Subcutaneous adipose tissue (tissue), 4 donors: ENCODE data around the gene POLR2E. TPM values are rescaled to one million over a fixed set of nuclear protein-coding genes. Genes with fewer than 3 reads are reported as not detected.

ENCODE experiments used
- total RNA-seq, 4 donors: library from RNA; depleted of rRNA; stranded (reverse); fragments of >200 nt; gene quantifications; one replicate each; pipeline ENCODE4 v1.1.0, GENCODE V29; 2016
- TF ChIP-seq, protein P1 (sequence below): fragments of 450-650 bp; IDR thresholded peaks from one replicate; pipeline ENCODE4 v1.5.1; 2016; ENCODE audit warnings: low read depth, mild to moderate bottlenecking, control low read depth, antibody characterized with exemption, moderate library complexity

POLR2E gene
- total RNA-seq, 4 donors from 2014 or later, result 81.8 to 302 (median 127) TPM

DNA sequence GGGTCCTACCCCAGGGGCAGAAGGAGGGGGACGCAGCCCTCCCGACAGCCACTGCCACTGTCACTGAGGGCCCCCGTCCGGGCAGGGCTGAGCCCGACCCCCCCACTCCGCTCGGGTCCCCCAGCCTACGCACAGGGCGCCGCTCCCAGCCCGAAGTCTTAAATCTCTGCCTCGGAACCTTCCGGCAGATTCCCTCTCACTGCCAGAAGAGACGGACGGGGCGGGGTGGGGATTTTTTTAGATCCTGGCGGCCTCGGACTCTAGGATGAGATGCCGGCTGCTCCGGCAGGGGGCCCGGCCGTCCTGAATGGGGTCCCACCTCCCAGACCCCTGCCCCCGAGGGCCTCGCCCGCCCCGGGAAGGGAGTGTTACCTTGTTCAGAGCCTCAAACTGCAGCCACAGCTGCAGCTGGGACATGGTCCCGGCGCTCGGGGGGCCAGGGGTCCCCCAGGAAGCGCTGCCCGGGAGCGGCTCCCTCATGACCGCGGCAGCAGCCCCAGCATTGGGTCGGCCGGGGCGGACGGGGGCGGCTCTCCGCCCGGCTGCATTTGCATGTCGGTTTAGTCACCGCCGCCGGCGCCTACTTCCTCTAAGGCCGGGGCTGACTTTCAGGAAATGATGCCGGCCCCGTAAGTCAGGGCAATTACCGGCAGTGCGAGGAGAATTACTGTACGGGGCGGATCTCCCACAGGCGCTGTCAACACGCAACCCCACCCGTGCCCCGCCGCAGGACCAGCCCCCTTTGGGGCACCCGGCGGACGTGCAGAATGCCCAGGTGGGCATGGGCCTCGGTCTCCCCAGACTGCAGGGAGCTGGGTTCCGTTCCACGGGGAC lies 36.8 kb upstream of the POLR2E start:
- TF ChIP-seq, protein P1, sequence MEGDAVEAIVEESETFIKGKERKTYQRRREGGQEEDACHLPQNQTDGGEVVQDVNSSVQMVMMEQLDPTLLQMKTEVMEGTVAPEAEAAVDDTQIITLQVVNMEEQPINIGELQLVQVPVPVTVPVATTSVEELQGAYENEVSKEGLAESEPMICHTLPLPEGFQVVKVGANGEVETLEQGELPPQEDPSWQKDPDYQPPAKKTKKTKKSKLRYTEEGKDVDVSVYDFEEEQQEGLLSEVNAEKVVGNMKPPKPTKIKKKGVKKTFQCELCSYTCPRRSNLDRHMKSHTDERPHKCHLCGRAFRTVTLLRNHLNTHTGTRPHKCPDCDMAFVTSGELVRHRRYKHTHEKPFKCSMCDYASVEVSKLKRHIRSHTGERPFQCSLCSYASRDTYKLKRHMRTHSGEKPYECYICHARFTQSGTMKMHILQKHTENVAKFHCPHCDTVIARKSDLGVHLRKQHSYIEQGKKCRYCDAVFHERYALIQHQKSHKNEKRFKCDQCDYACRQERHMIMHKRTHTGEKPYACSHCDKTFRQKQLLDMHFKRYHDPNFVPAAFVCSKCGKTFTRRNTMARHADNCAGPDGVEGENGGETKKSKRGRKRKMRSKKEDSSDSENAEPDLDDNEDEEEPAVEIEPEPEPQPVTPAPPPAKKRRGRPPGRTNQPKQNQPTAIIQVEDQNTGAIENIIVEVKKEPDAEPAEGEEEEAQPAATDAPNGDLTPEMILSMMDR, result no peak

DNA sequence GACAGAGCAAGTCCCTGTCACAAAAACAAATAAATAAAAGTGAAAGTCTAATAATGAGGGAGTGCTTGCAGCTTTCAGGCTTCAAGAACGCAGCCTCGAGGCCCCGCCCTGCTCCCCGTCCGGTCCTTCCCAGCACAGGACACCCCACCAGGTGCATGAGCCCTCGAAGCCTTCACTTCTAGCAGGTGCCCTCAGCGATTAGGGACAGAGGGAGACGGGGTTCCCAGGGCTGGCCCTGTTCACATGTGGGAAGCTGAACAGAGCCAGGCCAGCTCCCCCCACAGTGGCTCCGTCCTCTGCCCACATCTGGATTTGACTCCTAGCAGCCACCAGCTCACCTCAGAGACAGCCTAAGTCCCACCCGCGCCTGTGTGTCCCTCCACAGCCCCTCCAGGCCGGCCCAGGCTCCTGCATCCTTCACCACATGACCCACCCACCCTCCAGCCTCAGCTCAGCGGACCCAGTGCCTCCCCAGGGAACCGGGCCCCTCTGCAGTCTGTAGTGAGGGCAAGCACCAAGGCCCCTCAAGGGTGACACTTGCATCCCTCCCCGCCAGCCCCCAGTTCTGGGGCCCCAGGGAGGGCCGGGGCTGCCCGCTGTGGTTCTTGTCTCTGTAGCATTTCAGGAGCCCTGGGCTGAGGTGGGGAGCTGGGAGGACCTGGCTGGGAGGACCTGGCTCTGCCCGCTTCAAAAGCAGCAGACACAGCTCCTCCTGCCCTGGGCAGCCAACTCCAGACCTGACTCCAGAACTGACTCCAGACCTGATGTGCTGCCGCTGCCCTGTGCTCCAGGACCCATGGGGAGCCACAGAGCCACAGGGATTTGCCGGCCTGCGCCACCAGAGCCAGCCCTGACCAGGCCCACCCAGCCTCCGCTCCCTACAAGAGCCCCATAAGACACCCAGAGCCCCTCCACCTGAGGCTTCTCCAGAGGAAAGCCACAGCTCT lies 35.9 kb upstream of the POLR2E start:
- TF ChIP-seq, protein P1, result no peak

DNA sequence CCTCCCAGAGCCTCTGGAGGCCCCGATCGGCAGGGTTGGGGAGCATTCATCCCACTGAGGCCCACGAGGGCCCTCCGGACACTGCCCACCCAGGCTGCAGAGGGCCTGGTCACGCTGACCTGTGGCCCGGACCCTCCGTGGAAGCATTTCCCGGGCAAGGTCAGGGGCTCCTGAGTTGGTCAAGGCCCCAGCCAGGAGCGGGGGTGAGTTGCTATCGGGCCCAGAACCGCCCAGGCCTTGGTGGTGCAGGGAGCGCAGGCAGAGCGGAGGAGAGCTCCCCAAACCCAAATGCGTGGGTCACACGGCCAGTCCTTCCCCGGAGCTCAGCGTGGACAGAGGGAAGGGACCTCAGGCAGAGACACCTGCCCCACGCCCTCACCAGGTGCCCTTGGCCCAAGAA lies 34.4 kb upstream of the POLR2E start:
- TF ChIP-seq, protein P1, result no peak

DNA sequence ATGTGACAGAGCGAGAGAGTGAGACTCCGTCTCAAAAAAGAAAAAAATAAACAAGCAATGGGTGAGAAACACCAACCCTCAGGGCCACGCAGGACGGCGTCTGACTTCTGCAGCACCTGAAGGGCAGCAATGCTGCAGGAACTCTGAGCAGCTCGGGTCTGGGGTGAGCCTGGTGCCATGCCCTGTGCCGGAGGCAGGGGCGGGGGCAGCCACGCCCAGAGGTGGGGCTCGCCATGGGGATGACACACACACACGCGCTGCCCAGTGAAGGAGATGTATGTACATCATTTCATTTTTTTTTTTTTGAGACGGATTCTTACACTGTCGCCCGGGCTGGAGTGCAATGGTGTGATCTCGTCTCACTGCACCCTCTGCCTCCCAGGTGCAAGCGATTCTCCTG lies 32.9 kb upstream of the POLR2E start:
- TF ChIP-seq, protein P1, result no peak

DNA sequence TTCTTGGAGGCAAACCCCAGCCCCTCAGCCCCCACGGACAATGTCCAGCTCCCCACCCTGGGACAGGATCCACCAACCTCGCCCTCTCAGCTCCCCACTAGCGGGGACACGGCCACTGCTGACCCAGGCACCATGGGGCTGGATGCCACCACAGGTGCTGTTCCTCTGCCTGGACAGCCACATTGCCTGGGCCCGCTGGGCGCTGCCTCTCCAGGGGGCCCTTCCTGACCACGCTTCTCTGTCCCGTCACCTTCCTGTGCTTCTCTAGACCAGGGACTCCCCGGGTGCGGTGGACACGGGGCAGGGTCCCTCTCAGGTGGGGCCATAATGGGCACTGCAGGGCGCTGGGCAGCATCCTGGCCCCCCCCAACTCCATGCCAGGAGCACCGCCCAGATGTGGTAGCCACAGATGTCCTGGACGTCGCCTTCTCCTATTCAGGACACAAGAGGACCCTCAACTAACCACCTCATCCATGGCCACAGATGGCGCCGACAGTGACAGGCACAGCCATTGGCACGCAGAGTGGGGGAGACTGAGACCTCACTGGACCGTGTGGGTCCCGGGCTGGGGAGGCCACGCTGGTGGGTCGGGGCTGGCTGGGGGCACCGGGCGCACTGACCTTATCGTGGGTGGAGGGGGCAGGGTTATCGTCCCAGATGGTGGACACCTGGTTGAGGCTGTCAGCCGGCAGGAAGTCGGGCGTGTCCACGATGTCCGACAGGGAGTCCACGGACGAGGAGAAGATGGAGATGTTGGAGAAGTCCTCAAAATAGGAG lies 32.0 kb upstream of the POLR2E start:
- TF ChIP-seq, protein P1, result no peak

DNA sequence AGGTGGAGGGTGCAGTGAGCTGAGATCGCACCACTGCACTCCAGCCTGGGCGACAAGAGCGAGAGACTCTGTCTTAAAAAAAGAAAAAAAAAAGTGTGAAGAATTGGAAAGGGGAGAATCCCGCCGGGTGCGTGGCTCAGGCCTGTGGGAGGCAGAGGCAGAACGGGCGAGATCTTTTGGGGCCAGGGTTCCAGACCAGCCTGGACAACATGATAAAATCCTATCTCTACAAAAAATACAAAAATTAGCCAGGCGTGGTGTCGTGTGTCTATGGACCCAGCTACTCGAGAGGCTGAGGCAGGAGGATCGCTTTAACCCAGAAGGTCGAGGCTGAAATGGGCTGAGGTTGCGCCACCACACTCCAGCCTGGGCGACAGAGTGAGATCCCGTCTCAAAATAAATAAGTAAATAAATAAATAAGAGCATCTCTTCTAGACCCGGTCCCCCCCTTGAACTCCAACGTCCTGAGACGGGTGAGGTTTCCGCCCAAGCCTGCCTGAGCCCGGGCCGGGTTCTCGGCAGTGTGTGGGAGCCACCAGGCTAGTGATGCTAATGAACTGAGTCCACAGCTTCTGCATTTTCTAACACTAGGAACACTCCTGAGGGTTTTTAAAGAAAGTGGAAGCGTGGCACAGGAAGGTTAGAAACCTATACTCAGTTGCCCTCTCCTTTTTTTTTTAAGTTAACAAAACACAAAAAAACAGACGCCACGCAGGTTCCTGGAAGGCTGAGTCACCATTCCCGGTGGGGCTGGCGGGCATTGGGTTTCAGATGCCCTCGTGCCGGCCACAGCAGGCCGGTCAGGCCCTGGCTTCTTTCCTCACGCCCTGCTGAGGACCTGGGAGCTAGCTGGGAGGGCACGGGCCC lies 30.7 kb upstream of the POLR2E start:
- TF ChIP-seq, protein P1, result no peak
